NCI-H146 treated with DMSO at 0.1 percent for 48 hours (cell line): ENCODE measurements around the gene DNAJA2.

Experiments
- DNase-seq: peaks from one replicate; lab custom pipeline; 2025; ENCODE audit not compliant: unreplicated experiment; lab: John Stamatoyannopoulos, UW

DNAJA2 gene

GRCh38 chr16:46906360-46907060, 67.0 kb downstream of the DNAJA2 start:
- DNase-seq, result no peak
